Osteoblast (primary cell): ENCODE data around the gene OSBPL9. TPM values are rescaled to one million over a fixed set of nuclear protein-coding genes. Genes with fewer than 3 reads are reported as not detected.

Source experiments
- DNase-seq: peaks from one replicate; pipeline ENCODE4 v3.0.0; 2011; ENCODE audit warnings: low spot score, mixed read lengths; ENCODE audit not compliant: insufficient read length; ENCODE audit errors: missing footprints
- H2AFZ ChIP-seq: 2 replicates; pipeline ENCODE4 v1.6.0; 2011; ENCODE audit warnings: mild to moderate bottlenecking, low read length
- H3K27ac ChIP-seq: 2 replicates; pipeline ENCODE4 v1.5.1; 2011; ENCODE audit warnings: mild to moderate bottlenecking, low read depth, low read length, moderate library complexity
- H3K27me3 ChIP-seq: 2 replicates; pipeline ENCODE4 v1.6.0; 2012; ENCODE audit warnings: mild to moderate bottlenecking, control low read depth, inconsistent platforms, low read length, moderate library complexity; ENCODE audit not compliant: insufficient read depth
- H3K36me3 ChIP-seq: 2 replicates; pipeline ENCODE4 v1.5.1; 2011; ENCODE audit warnings: mild to moderate bottlenecking, low read length, control low read depth, moderate library complexity; ENCODE audit not compliant: insufficient read depth
- H3K4me1 ChIP-seq: 2 replicates; pipeline ENCODE4 v1.5.1; 2011; ENCODE audit warnings: mild to moderate bottlenecking, low read length, control low read depth, moderate library complexity; ENCODE audit not compliant: insufficient read depth
- H3K4me2 ChIP-seq: 2 replicates; pipeline ENCODE4 v1.6.0; 2011; ENCODE audit warnings: mild to moderate bottlenecking, low read length; ENCODE audit not compliant: insufficient read depth
- H3K4me3 ChIP-seq: fragments of 200-600 bp; sonication (generic); 3 replicates; pipeline ENCODE4 v1.5.1; 2012; ENCODE audit warnings: mild to moderate bottlenecking, low read length, inconsistent platforms; ENCODE audit not compliant: insufficient read depth
- H3K79me2 ChIP-seq: 2 replicates; pipeline ENCODE4 v1.6.0; 2012; ENCODE audit warnings: mild to moderate bottlenecking, low read length, control low read depth, inconsistent platforms; ENCODE audit not compliant: insufficient read depth
- H3K9me3 ChIP-seq: 2 replicates; pipeline ENCODE4 v1.5.1; 2011; ENCODE audit warnings: low read depth, low read length, control low read depth
- H4K20me1 ChIP-seq: 2 replicates; pipeline ENCODE4 v1.6.0; 2012; ENCODE audit warnings: mild to moderate bottlenecking, low read length, control low read depth; ENCODE audit not compliant: insufficient read depth
- CTCF ChIP-seq: IDR thresholded peaks from 2 replicates; pipeline ENCODE4 v1.5.1; 2011; ENCODE audit warnings: mild to moderate bottlenecking, low read depth, low read length, moderate library complexity; ENCODE audit errors: extremely low read depth
- total RNA-seq: library from RNA; depleted of rRNA; stranded (reverse); fragments of >200 nt; gene quantifications from 2 replicates; pipeline ENCODE4 v1.2.3, GENCODE V29; 2012

OSBPL9 gene
- total RNA-seq, 1 donor: 87.9 TPM

DNA sequence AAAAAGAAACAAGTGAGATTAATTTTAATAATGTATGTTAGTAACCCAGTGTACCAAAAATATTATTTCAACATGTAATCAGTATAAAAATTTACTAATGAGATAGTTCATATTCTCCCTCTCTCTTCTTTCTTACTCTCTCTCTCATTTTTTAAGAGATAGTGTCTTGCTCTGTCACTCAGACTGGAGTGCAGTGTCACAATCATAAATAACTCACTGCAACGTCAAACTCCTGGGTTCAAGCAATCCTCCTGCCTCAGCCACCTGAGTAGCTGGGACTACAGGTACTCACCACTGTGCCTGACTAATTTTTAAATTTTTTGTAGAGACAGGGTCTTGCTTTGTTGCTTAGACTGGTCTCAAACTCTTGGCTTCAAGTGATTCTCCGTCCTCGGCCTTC is 137.8 kb downstream of the OSBPL9 start:
- Histone ChIP-seq H3K79me2 (peaks cover 8% of the 10 kb centered on the region), H3K36me3 (peaks cover 25% of the 10 kb centered on the region), H3K9me3 (no peaks in the 10 kb centered on the region), H3K27ac (no peak overlapping the region), H3K4me2 (no peak overlapping the region), H2AFZ (no peak overlapping the region), H4K20me1 (no peaks in the 10 kb centered on the region), H3K27me3 (no peaks in the 10 kb centered on the region), H3K4me1 (peaks cover 11% of the 10 kb centered on the region), H3K4me3 (no peak overlapping the region)
- no peak for DNase-seq
- TF ChIP-seq CTCF: no peak

DNA sequence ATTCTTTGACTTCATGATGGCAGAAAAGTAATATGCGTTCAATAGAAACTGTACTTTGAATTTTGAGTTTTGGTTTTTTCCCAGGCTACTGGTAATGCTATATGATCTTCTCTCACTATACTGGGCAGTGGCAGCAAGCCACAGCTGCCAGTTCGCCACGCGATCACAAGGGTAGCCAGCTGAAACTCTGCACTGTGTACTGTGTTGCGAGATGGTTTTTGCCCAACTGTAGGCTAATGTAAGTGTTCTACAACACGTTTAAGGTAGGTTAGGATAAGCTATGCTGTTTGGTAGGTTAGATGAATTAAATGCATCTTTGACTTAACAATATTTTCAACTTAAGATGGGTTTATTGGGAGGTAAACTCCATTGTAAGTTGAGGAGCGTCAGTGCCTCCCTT is 138.5 kb downstream of the OSBPL9 start:
- no peak overlapping the region for H3K4me2 ChIP-seq
- no peak for DNase-seq
- no peaks in the 10 kb centered on the region for H3K27me3 ChIP-seq
- H3K9me3 ChIP-seq: no peaks in the 10 kb centered on the region
- no peak for TF ChIP-seq CTCF
- H3K36me3 ChIP-seq: peaks cover 25% of the 10 kb centered on the region
- peaks cover 8% of the 10 kb centered on the region for H3K79me2 ChIP-seq
- no peak overlapping the region for H2AFZ ChIP-seq
- peaks cover 4% of the 10 kb centered on the region for H3K4me1 ChIP-seq
- H3K4me3 ChIP-seq: no peak overlapping the region
- no peaks in the 10 kb centered on the region for H4K20me1 ChIP-seq
- H3K27ac ChIP-seq: no peak overlapping the region

DNA sequence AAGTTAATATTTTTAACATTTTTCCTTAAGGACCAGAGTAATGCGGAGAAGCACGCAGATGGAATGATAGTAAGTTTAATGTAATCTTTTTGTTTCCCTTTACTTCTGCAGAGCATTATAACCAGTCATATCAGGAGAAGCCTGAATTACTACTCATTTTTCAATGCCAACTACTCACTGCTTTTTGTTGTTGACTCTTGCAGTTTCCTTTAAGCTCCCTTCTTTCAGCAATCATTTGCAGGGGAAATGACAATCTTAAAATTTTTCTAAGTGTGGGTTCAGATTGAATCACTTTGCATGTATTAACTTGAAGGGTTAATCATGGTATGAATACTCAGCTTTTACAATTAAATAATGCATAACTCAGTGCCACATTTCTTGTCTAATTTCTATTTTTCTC is 139.4 kb downstream of the OSBPL9 start:
- no peak overlapping the region for H3K4me3 ChIP-seq
- no peaks in the 10 kb centered on the region for H3K4me1 ChIP-seq
- H3K27ac ChIP-seq: no peak overlapping the region
- DNase-seq: no peak
- H3K27me3 ChIP-seq: no peaks in the 10 kb centered on the region
- peaks cover 25% of the 10 kb centered on the region for H3K36me3 ChIP-seq
- H2AFZ ChIP-seq: no peak overlapping the region
- H3K4me2 ChIP-seq: no peak overlapping the region
- no peaks in the 10 kb centered on the region for H4K20me1 ChIP-seq
- H3K79me2 ChIP-seq: peaks cover 8% of the 10 kb centered on the region
- no peaks in the 10 kb centered on the region for H3K9me3 ChIP-seq
- TF ChIP-seq CTCF: no peak

GRCh38 chr1:51758310-51758709 is 141.4 kb downstream of the OSBPL9 start:
- H4K20me1 ChIP-seq: no peaks in the 10 kb centered on the region
- H3K9me3 ChIP-seq: no peaks in the 10 kb centered on the region
- H3K27ac ChIP-seq: no peak overlapping the region
- no peak overlapping the region for H2AFZ ChIP-seq
- no peaks in the 10 kb centered on the region for H3K27me3 ChIP-seq
- H3K4me2 ChIP-seq: no peak overlapping the region
- H3K79me2 ChIP-seq: peaks cover 6% of the 10 kb centered on the region
- TF ChIP-seq CTCF: no peak
- no peak for DNase-seq
- no peaks in the 10 kb centered on the region for H3K4me1 ChIP-seq
- H3K4me3 ChIP-seq: no peak overlapping the region
- H3K36me3 ChIP-seq: peaks cover 26% of the 10 kb centered on the region
